GM12878 (cell line): ENCODE data around the gene RNF220. TPM values are rescaled to one million over a fixed set of nuclear protein-coding genes. Genes with fewer than 3 reads are reported as not detected.

Experiments used
- ATAC-seq: fragments of 200-7000 bp; cut with Tn5 transposase; 3 replicates; pipeline ENCODE4 v1.9.1; 2020; ENCODE audit warnings: mild to moderate bottlenecking, moderate library complexity
- BruUV-seq: library from RNA; stranded (reverse); fragments of 400-500 nt; replicated peaks from 2 replicates; lab custom pipeline; 2021; lab: Mats Ljungman, UMichigan
- CTCF ChIA-PET: fragments of 300-600 bp; sonication (Branson Sonifier 250); formaldehyde crosslinking; extraction: SDS; loops from one replicate; lab custom pipeline; 2021; ENCODE audit warnings: inconsistent platforms; lab: Yijun Ruan, JAX
- POLR2A ChIA-PET: fragments of 350-600 bp; formaldehyde crosslinking; extraction: SDS; loops from one replicate; lab custom pipeline; 2021; ENCODE audit warnings: inconsistent platforms; lab: Charles Lee
- RAD21 ChIA-PET: fragments of 300-600 bp; sonication (Branson Sonifier 250); formaldehyde crosslinking; loops from one replicate; lab custom pipeline; 2023; ENCODE audit warnings: antibody characterized with exemption; ENCODE audit not compliant: unreplicated experiment; lab: Charles Lee
- SMC1A ChIA-PET: fragments of 300-600 bp; sonication (Branson Sonifier 250); formaldehyde crosslinking; loops from one replicate; lab custom pipeline; 2023; ENCODE audit not compliant: unreplicated experiment, uncharacterized antibody; lab: Charles Lee
- DNase-seq: peaks from one replicate; pipeline ENCODE4 v3.0.0-alpha.2; 2011; ENCODE audit warnings: low read depth, low spot score
- FAIRE-seq: peaks from 3 replicates; lab custom pipeline; 2011; peaks lifted over from hg19 to GRCh38; lab: Jason Lieb, UNC
- H2AFZ ChIP-seq: 2 replicates; pipeline ENCODE4 v1.6.0; 2011; ENCODE audit warnings: low read depth, low read length, control low read depth; ENCODE audit not compliant: control insufficient read depth
- H3K27ac ChIP-seq: 2 replicates; pipeline ENCODE4 v1.5.1; 2011; ENCODE audit warnings: control low read depth; ENCODE audit not compliant: control insufficient read depth, insufficient read depth
- H3K27me3 ChIP-seq, 2 experiments: replicated peaks in 1 of 2; 2 replicates each; pipeline versions ENCODE4 v1.6.0 to v1.6.1; 2011; ENCODE audit warnings: low read length in 1 of 2; ENCODE audit not compliant: control insufficient read depth in 2 of 2, insufficient read depth in 2 of 2
- H3K36me3 ChIP-seq, 2 experiments: 2 replicates each; pipeline ENCODE4 v1.5.1; 2011; ENCODE audit warnings: low read length in 1 of 2; ENCODE audit not compliant: control insufficient read depth in 2 of 2, insufficient read depth in 2 of 2
- H3K4me1 ChIP-seq: 2 replicates; pipeline ENCODE4 v1.6.1; 2011; ENCODE audit warnings: mild to moderate bottlenecking, low read length, moderate library complexity, mixed read lengths; ENCODE audit not compliant: control insufficient read depth, insufficient read depth
- H3K4me2 ChIP-seq: 2 replicates; pipeline ENCODE4 v1.6.0; 2011; ENCODE audit warnings: control low read depth; ENCODE audit not compliant: control insufficient read depth, insufficient read depth
- H3K4me3 ChIP-seq: fragments of 200-600 bp; sonication (generic); 2 replicates; pipeline ENCODE4 v1.5.1; 2016
- H3K79me2 ChIP-seq: 2 replicates; pipeline ENCODE4 v1.6.0; 2011; ENCODE audit warnings: low read length; ENCODE audit not compliant: control insufficient read depth, insufficient read depth
- H3K9ac ChIP-seq: 2 replicates; pipeline ENCODE4 v1.8.0; 2011; ENCODE audit warnings: low read length, control low read depth, mixed read lengths; ENCODE audit not compliant: control insufficient read depth, insufficient read depth
- H3K9me3 ChIP-seq: replicated peaks from 3 replicates; pipeline ENCODE4 v1.5.1; 2011; ENCODE audit warnings: mild to moderate bottlenecking, low read length; ENCODE audit not compliant: control insufficient read depth, insufficient read depth
- H4K20me1 ChIP-seq: 2 replicates; pipeline ENCODE4 v1.6.0; 2011; ENCODE audit not compliant: control insufficient read depth, insufficient read depth
- BMI1 ChIP-seq: fragments of 450-650 bp; IDR thresholded peaks from 2 replicates; pipeline ENCODE4 v1.6.1; 2016; ENCODE audit warnings: mild to moderate bottlenecking, moderate library complexity, borderline replicate concordance
- CBX3 ChIP-seq: fragments of 200-600 bp; sonication (generic); IDR thresholded peaks from 2 replicates; pipeline ENCODE4 v1.6.1; 2016; ENCODE audit warnings: low read depth, borderline replicate concordance
- ETV6 ChIP-seq, 2 experiments: fragments of 450-650 bp in 1 of 2; IDR thresholded peaks in 1 of 2; conservative IDR thresholded peaks in 1 of 2; 2 replicates each; pipeline ENCODE4 v1.6.1; 2014; ENCODE audit warnings: antibody characterized with exemption in 1 of 2, borderline replicate concordance in 1 of 2, low read depth in 1 of 2, mild to moderate bottlenecking in 1 of 2, moderate library complexity in 1 of 2
- KDM1A ChIP-seq: fragments of 200-600 bp; sonication (generic); IDR thresholded peaks from 2 replicates; pipeline ENCODE4 v1.6.1; 2016; ENCODE audit warnings: borderline replicate concordance
- SREBF2 ChIP-seq: IDR thresholded peaks from 2 replicates; pipeline ENCODE4 v1.6.1; 2012; ENCODE audit warnings: mild to moderate bottlenecking, low read length
- TARDBP ChIP-seq: IDR thresholded peaks from 2 replicates; pipeline ENCODE4 v1.6.1; 2016; ENCODE audit warnings: borderline replicate concordance
- WGBS: methylation state at CpG from one replicate; pipeline ENCODE4 v1.1.6; 2016; ENCODE audit warnings: low lambda C conversion rate; ENCODE audit not compliant: insufficient replicate concordance, insufficient coverage; ENCODE audit errors: missing lambda C conversion rate; 5-methylcytosine and 5-hydroxymethylcytosine counted together
- in situ Hi-C: fragments of 300-500 bp; cut with MboI; formaldehyde crosslinking; loops from 9 replicates; pipeline ENCODE4 v1.14.3; 2018; ENCODE audit warnings: mixed read lengths
- intact Hi-C: fragments of 100-400 bp; cut with micrococcal nuclease; formaldehyde crosslinking; loops from one replicate; pipeline ENCODE4 v1.14.2; 2022; ENCODE audit not compliant: unreplicated experiment
- polyA plus RNA-seq, 11 experiments: library from polyadenylated mRNA; depleted of rRNA in 4 of 11; unstranded in 6 of 11; stranded (reverse) in 5 of 11; fragments of >200 nt; fragmentation: Nextera tagmentation in 4 of 11; fragmentation: Illumina TruSeq in 1 of 11; extraction: Ambion mirVana in 4 of 11; extraction: Trizol in 1 of 11; gene quantifications; 1 replicate in 1 of 11; 2 replicates in 10 of 11; pipeline versions ENCODE4 v1.2.1 to v1.2.3, GENCODE V29; 2011 to 2016; ENCODE audit warnings: inconsistent platforms in 2 of 11, missing spikeins in 2 of 11, low read depth in 1 of 11
- total RNA-seq, 4 experiments: library from RNA; depleted of rRNA in 3 of 4; stranded (reverse); fragments of >200 nt in 3 of 4; fragmentation: Illumina TruSeq in 1 of 4; extraction: Trizol in 1 of 4; gene quantifications; 2 replicates each; pipeline versions ENCODE4 v1.2.1 to v1.2.3, GENCODE V29; 2013 to 2021
- TF ChIP-seq, protein P1 (sequence below): fragments of 450-650 bp; formaldehyde crosslinking; IDR thresholded peaks from 2 replicates; pipeline ENCODE4 v1.4.0; 2020; ENCODE audit warnings: mild to moderate bottlenecking, moderate library complexity
- TF ChIP-seq, protein P2 (sequence below): IDR thresholded peaks from 2 replicates; pipeline ENCODE4 v1.6.1; 2012; ENCODE audit warnings: mild to moderate bottlenecking, low read depth, low read length

Gene RNF220
- total and polyA plus RNA-seq, 10 of the 15 experiments (the other 5 are each of a cell fraction or from before 2014, with no cell fraction given), result 4.6 to 84.1 (median 53.7) TPM

DNA sequence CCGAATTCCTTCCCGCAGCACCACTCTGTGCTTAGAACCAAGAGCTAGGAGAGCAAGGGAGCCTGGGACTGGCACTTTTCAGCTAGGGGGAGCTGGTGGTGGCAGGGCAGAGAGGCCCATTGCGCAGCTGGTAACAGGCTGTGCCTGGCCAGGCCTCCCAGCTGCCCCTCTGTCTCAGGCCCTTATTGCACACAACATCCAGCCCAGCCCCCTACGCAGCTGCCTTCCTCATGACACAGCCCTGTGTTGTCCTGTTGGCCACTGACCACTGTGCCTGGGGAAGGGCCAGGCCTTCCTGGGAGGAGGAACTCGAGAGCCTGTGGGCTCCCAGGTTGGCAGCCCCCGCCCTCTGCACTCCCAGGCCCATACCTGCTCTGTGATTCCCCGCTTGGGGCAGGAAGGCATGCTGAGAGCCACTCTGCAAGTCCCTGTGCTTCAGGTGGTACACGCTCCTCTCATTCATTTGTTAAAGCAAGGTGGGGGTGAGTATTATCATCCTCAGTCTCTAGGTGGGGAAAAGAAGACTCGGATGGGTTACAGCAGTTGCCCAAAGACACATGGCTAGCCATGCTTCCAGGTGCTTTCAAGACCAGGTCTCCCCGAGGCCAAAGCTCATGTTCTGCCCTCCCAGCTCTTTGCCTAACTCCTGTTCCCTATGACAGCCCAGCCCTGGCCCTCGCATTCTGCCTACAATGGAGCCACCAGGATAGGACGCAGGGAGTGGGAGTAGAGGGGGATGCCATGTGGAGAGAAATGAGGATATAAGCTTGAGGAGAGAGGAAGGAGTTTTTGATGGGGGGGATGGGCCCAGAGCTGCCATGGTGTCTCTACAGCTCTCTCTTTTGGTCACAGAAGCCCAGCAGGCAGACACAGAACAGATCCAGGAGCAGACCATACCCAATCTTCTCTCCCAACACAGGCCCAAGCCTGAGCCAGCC lies 187.4 kb downstream of the RNF220 start (continued):
- TF ChIP-seq, protein P1, sequence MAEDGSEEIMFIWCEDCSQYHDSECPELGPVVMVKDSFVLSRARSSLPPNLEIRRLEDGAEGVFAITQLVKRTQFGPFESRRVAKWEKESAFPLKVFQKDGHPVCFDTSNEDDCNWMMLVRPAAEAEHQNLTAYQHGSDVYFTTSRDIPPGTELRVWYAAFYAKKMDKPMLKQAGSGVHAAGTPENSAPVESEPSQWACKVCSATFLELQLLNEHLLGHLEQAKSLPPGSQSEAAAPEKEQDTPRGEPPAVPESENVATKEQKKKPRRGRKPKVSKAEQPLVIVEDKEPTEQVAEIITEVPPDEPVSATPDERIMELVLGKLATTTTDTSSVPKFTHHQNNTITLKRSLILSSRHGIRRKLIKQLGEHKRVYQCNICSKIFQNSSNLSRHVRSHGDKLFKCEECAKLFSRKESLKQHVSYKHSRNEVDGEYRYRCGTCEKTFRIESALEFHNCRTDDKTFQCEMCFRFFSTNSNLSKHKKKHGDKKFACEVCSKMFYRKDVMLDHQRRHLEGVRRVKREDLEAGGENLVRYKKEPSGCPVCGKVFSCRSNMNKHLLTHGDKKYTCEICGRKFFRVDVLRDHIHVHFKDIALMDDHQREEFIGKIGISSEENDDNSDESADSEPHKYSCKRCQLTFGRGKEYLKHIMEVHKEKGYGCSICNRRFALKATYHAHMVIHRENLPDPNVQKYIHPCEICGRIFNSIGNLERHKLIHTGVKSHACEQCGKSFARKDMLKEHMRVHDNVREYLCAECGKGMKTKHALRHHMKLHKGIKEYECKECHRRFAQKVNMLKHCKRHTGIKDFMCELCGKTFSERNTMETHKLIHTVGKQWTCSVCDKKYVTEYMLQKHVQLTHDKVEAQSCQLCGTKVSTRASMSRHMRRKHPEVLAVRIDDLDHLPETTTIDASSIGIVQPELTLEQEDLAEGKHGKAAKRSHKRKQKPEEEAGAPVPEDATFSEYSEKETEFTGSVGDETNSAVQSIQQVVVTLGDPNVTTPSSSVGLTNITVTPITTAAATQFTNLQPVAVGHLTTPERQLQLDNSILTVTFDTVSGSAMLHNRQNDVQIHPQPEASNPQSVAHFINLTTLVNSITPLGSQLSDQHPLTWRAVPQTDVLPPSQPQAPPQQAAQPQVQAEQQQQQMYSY, result no peak
- TF ChIP-seq ETV6 (conservative IDR thresholded peaks at IDR 0.05 in 1 of 2, IDR thresholded peaks at IDR 0.05 in 1 of 2; ENCODE audit: borderline replicate concordance in 1 of 2, low read depth in 1 of 2), result no peak
- no peak for TF ChIP-seq SREBF2
- no peak for TF ChIP-seq KDM1A

DNA sequence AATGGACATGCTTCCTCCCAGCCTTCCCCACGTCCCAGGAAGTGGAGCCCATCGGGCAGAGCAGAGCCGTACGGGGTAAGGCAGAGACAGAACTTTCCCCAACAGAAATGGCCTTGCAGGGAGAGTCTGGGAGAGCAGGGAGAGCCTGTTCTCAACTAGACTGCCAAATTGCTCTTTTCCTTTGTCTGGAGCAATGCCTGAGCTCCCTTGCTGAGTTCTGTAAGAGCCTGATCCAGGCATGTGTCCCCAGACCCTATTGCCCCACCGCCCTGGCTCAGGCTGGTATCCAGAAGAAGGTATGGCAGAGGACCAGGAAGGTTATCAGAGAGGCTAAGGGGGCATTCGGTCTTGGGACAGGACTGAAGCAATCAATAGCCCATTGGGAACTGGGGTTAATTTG lies 189.3 kb downstream of the RNF220 start:
- Histone ChIP-seq H3K27me3 (peaks cover 0 to 2% of the 10 kb centered on the region in 2 experiments; a peak in 1 of 4 replicates), H3K79me2 (no peaks in the 10 kb centered on the region), H3K27ac (no peak overlapping the region), H4K20me1 (no peaks in the 10 kb centered on the region), H3K36me3 (no peaks in the 10 kb centered on the region), H3K4me1 (no peaks in the 10 kb centered on the region), H3K9ac (no peak overlapping the region), H3K9me3 (no peaks in the 10 kb centered on the region), H2AFZ (no peak overlapping the region), H3K4me3 (no peak overlapping the region), H3K4me2 (no peak overlapping the region)
- RAD21 ChIA-PET, result interaction anchor here (0.5 to 1.5 kb wide), 6 partner anchors 15 to 1746 kb away, joined by 3 to 9 read pairs (median 4); no protein-coding TSS in a partner anchor
- ATAC-seq (no peak), DNase-seq (no peak), FAIRE-seq (no peak)
- WGBS, result 33% methylated on average over 6 of the region's 6 CpGs
- BruUV-seq, result no TSS peak
- SMC1A ChIA-PET, result interaction anchor here (0.9 to 3.2 kb wide), 9 partner anchors 10 to 558 kb away, joined by 3 to 11 read pairs (median 4); no protein-coding TSS in a partner anchor
- CTCF ChIA-PET, result interaction anchor here (0.6 to 5.8 kb wide), 26 partner anchors 9 to 473 kb away, joined by 3 to 57 read pairs (median 5); partner anchors contain the start of gene DMAP1
- in situ Hi-C loops, result loop anchor here (5.0 kb wide), 1 partner anchor 217 kb away; no protein-coding TSS in a partner anchor
- POLR2A ChIA-PET, result no interaction called here
- intact Hi-C loops, result no loop called here
- no peak for TF ChIP-seq BMI1
- TF ChIP-seq, protein P2, sequence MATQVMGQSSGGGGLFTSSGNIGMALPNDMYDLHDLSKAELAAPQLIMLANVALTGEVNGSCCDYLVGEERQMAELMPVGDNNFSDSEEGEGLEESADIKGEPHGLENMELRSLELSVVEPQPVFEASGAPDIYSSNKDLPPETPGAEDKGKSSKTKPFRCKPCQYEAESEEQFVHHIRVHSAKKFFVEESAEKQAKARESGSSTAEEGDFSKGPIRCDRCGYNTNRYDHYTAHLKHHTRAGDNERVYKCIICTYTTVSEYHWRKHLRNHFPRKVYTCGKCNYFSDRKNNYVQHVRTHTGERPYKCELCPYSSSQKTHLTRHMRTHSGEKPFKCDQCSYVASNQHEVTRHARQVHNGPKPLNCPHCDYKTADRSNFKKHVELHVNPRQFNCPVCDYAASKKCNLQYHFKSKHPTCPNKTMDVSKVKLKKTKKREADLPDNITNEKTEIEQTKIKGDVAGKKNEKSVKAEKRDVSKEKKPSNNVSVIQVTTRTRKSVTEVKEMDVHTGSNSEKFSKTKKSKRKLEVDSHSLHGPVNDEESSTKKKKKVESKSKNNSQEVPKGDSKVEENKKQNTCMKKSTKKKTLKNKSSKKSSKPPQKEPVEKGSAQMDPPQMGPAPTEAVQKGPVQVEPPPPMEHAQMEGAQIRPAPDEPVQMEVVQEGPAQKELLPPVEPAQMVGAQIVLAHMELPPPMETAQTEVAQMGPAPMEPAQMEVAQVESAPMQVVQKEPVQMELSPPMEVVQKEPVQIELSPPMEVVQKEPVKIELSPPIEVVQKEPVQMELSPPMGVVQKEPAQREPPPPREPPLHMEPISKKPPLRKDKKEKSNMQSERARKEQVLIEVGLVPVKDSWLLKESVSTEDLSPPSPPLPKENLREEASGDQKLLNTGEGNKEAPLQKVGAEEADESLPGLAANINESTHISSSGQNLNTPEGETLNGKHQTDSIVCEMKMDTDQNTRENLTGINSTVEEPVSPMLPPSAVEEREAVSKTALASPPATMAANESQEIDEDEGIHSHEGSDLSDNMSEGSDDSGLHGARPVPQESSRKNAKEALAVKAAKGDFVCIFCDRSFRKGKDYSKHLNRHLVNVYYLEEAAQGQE, result no peak
- no peak for TF ChIP-seq CBX3
- no peak for TF ChIP-seq TARDBP
